SK-N-SH treated with all-trans-retinoic acid at 6 μM for 48 hours (cell line): ENCODE measurements around the gene ITPR3.

Source experiments
- ARNTL ChIP-seq: fragments of 450-650 bp; formaldehyde crosslinking; IDR thresholded peaks from 2 replicates; pipeline ENCODE4 v1.5.0; 2020; ENCODE audit warnings: low read depth, mild to moderate bottlenecking, moderate library complexity, borderline replicate concordance
- CSDC2 ChIP-seq: fragments of 250-450 bp; sonication (Bioruptor Pico); IDR thresholded peaks from 2 replicates; pipeline ENCODE4 v1.5.0; 2020; ENCODE audit warnings: mild to moderate bottlenecking, moderate library complexity
- ESRRG ChIP-seq: fragments of 250-450 bp; sonication (Bioruptor Pico); IDR thresholded peaks from 2 replicates; pipeline ENCODE4 v1.6.1; 2021; ENCODE audit warnings: mild to moderate bottlenecking
- GLIS3 ChIP-seq: fragments of 250-450 bp; sonication (Bioruptor Pico); IDR thresholded peaks from 2 replicates; pipeline ENCODE4 v1.5.0; 2020; ENCODE audit warnings: mild to moderate bottlenecking, moderate library complexity
- ISL1 ChIP-seq: fragments of 250-450 bp; sonication (Bioruptor Pico); IDR thresholded peaks from 2 replicates; pipeline ENCODE4 v2.1.2; 2022; ENCODE audit warnings: mild to moderate bottlenecking, moderate library complexity
- OSR1 ChIP-seq: fragments of 250-450 bp; sonication (Bioruptor Pico); IDR thresholded peaks from 2 replicates; pipeline ENCODE4 v1.8.0; 2022; ENCODE audit warnings: moderate library complexity, mild to moderate bottlenecking, inconsistent platforms
- PPARA ChIP-seq: fragments of 250-450 bp; sonication (Bioruptor Pico); IDR thresholded peaks from 2 replicates; pipeline ENCODE4 v1.5.0; 2020; ENCODE audit warnings: mild to moderate bottlenecking, borderline replicate concordance
- SNAI2 ChIP-seq: fragments of 250-450 bp; sonication (Bioruptor Pico); IDR thresholded peaks from 2 replicates; pipeline ENCODE4 v1.5.0; 2020; ENCODE audit warnings: mild to moderate bottlenecking, moderate library complexity
- TCF4 ChIP-seq: fragments of 250-450 bp; sonication (Bioruptor Pico); IDR thresholded peaks from 2 replicates; pipeline ENCODE4 v1.8.0; 2021; ENCODE audit warnings: mild to moderate bottlenecking, moderate library complexity, borderline replicate concordance
- TOX ChIP-seq: fragments of 250-450 bp; sonication (Bioruptor Pico); IDR thresholded peaks from 2 replicates; pipeline ENCODE4 v1.8.0; 2021; ENCODE audit warnings: mild to moderate bottlenecking, moderate library complexity, borderline replicate concordance
- ZC3H10 ChIP-seq: fragments of 250-450 bp; sonication (Bioruptor Pico); IDR thresholded peaks from 2 replicates; pipeline ENCODE4 v1.5.1; 2021; ENCODE audit warnings: mild to moderate bottlenecking, moderate library complexity
- ZFP3 ChIP-seq: fragments of 250-450 bp; sonication (Bioruptor Pico); IDR thresholded peaks from 2 replicates; pipeline ENCODE4 v1.5.0; 2020; ENCODE audit warnings: mild to moderate bottlenecking, moderate library complexity
- ZNF565 ChIP-seq: fragments of 450-650 bp; formaldehyde crosslinking; conservative IDR thresholded peaks from 2 replicates; pipeline ENCODE4 v1.5.0; 2020; ENCODE audit warnings: low read depth, mild to moderate bottlenecking, moderate library complexity
- TF ChIP-seq, protein P1 (sequence below): fragments of 250-450 bp; sonication (Bioruptor Pico); IDR thresholded peaks from 2 replicates; pipeline ENCODE4 v1.5.1; 2021; ENCODE audit warnings: mild to moderate bottlenecking, moderate library complexity

DNA sequence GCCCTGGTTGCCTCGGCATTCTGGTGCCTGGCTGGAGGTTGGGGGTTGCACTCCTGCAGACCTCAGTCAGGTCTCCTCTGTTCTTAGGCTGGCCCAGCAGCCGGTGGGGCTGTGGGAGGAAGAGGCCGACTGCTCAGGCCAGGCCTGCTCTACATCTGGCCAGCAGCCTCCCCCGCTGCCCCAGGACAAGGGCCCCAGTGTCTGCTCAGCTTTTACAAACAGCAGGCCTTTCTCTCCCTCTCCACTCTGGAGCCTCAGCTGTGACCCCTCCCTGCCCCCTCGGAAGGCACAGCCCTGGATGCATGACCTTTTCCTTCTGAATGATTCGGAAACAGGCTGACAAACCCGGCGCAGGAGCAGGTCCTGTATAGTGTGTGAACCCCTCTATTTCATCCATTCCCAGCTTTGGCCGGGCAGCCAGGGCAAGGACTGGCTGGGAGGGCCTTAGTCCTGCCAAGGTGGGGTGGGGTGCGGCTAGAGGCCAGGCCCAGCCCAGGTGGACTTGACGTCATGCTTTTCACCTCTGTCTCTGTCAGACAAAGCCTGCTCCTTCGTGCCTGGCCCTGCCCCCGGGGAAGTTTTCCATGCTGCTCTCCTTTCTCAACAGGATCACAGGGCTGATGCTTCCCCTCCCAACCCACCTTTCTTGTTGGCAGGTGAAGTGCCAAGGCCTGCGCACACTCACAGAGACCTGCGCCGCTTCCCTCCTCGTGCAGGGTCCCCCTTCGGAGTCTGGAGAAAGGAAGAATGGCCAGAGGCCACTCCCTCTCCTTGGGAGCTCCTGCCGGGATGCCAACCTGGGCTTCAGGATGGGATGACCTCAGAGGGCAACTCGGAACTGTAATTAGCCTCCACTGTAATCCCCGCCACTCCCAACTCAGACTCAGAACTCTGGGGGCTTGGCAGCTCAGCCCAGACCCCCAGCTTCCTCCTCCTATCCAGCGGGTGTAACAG lies 10.1 kb upstream of the ITPR3 start:
- TF ChIP-seq OSR1, result no peak
- TF ChIP-seq PPARA (CRISPR knock-in tag), result no peak
- TF ChIP-seq ISL1 (CRISPR knock-in tag), result no peak
- TF ChIP-seq ZFP3 (CRISPR knock-in tag), result no peak
- TF ChIP-seq ZC3H10 (CRISPR knock-in tag), result no peak
- TF ChIP-seq SNAI2 (CRISPR knock-in tag), result no peak
- TF ChIP-seq GLIS3 (CRISPR knock-in tag), result no peak
- no peak for TF ChIP-seq ZNF565
- TF ChIP-seq ARNTL (CRISPR knock-in tag), result no peak
- TF ChIP-seq, protein P1, sequence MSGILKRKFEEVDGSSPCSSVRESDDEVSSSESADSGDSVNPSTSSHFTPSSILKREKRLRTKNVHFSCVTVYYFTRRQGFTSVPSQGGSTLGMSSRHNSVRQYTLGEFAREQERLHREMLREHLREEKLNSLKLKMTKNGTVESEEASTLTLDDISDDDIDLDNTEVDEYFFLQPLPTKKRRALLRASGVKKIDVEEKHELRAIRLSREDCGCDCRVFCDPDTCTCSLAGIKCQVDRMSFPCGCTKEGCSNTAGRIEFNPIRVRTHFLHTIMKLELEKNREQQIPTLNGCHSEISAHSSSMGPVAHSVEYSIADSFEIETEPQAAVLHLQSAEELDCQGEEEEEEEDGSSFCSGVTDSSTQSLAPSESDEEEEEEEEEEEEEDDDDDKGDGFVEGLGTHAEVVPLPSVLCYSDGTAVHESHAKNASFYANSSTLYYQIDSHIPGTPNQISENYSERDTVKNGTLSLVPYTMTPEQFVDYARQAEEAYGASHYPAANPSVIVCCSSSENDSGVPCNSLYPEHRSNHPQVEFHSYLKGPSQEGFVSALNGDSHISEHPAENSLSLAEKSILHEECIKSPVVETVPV (CRISPR knock-in tag), result no peak
- no peak for TF ChIP-seq ESRRG (CRISPR knock-in tag)
- TF ChIP-seq TCF4 (CRISPR knock-in tag), result peak; percentile 20; the same call in 1 of the 2 replicates
- no peak for TF ChIP-seq CSDC2
- no peak for TF ChIP-seq TOX
